ENCODE measurements around the gene SMAD4. TPM values are rescaled to one million over a fixed set of nuclear protein-coding genes. Genes with fewer than 3 reads are reported as not detected.
"Not testable (repeated sequence)": the region's sequence is repeated elsewhere in the genome, so short reads cannot be mapped to it uniquely, and the experiment has no call there.

Gene SMAD4
- total RNA-seq, 1 experiment from 2014 or later, result 172 TPM

DNA sequence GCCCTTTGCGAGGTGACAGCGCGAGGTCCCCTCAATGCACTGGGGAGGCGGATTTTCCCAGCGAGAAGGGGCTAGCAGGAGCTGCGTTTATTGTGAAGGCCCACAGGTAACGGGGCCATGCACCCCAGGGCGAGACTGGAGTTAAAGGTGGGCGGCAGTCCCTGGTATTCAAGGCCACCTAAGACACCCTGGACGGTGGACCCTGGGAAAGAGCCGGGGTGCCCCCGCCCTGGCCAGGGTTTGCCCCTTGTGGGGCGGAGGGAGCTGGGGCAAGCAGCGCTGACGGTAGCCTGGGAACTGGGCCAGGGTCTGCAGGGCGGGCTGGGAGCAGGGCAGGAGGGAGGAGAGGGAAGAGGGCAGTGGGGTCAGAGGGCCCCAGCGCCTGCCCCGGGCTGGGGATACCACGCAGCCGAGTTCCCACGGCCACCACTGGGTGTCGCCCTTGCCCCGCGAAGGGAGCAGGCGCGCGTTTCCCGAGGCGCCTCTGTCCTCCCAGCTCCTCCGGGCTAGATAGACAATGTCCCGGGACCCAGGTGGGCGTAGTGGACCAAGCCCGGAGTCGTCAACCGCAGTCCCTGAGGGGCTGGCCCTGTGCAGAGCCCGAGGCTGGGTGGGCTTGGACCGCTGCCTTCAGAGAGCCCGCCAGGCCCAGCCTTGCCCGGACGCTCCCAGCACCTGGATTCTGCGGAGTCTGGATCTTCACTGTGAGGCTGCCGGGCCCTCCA, 80.2 kb downstream of the SMAD4 start:
- no peak overlapping the region for H3K56ac ChIP-seq (ENCODE audit: insufficient read length, low read depth, low read length)
- no peak overlapping the region; the same call in 1 of the 2 replicates for H3K14ac ChIP-seq (ENCODE audit: insufficient read depth, low read length)
- no peak overlapping the region for H4K8ac ChIP-seq (replicated peaks; ENCODE audit: insufficient read length, low read depth, low read length)
- H3K9me3 ChIP-seq (ENCODE audit: control insufficient read depth, low read depth, low read length), result no peaks in the 10 kb centered on the region
- no peaks in the 10 kb centered on the region for H4K20me1 ChIP-seq (ENCODE audit: control insufficient read depth, insufficient read depth, insufficient read length)
- Mint-ChIP-seq H3K9me3 (peaks cover 22% of the 10 kb centered on the region in 2 experiments), H3K27ac (no peak overlapping the region; a peak in 1 of 7 replicates), H3K4me1 (peaks cover 6 to 7% of the 10 kb centered on the region in 2 experiments; a peak in 3 of 4 replicates), H3K36me3 (ENCODE audit: insufficient read depth in 1 of 3, low read depth in 3 of 3) (peaks cover 8 to 22% (median 15%) of the 10 kb centered on the region in 3 experiments), H3K4me3 (no peak overlapping the region; a peak in 1 of 5 replicates), H3K27me3 (ENCODE audit: low read depth) (peaks cover 5% of the 10 kb centered on the region)
- H2BK5ac ChIP-seq (ENCODE audit: insufficient read length, low read length), result no peak overlapping the region
- no peak overlapping the region for H3K4ac ChIP-seq (ENCODE audit: low read depth, low read length)
- H3K27me3 ChIP-seq (ENCODE audit: insufficient read depth, low read length), result no peaks in the 10 kb centered on the region
- H3K4me1 ChIP-seq (ENCODE audit: insufficient read depth, low read length), result no peaks in the 10 kb centered on the region
- peak; percentile 83 for DNase-seq
- H2AFZ ChIP-seq (ENCODE audit: low read length), result no peak overlapping the region
- H2AK5ac ChIP-seq (ENCODE audit: insufficient read length, low read length), result no peak overlapping the region
- no peak overlapping the region for H3K9ac ChIP-seq (ENCODE audit: extremely low read depth, insufficient read length, low read length)
- no peak overlapping the region for H2BK15ac ChIP-seq (ENCODE audit: low read depth, low read length)
- H3T11ph ChIP-seq (ENCODE audit: low read length), result no peak overlapping the region
- no peak overlapping the region for H4K5ac ChIP-seq (ENCODE audit: insufficient read length, low read depth, low read length)
- no peak overlapping the region for H2BK20ac ChIP-seq (ENCODE audit: low read depth, low read length, poor library complexity, severe bottlenecking)
- no peak overlapping the region for H3K4me2 ChIP-seq (ENCODE audit: insufficient read depth, insufficient read length, low read length)
- no peak overlapping the region for H2BK120ac ChIP-seq (ENCODE audit: low read depth, low read length, poor library complexity, severe bottlenecking)
- no peaks in the 10 kb centered on the region for H3K23me2 ChIP-seq (ENCODE audit: insufficient read length, low read depth, low read length, poor library complexity, severe bottlenecking)
- H3K27ac ChIP-seq (ENCODE audit: insufficient read length, low read depth, low read length), result no peak overlapping the region
- no peak overlapping the region for H2BK12ac ChIP-seq (ENCODE audit: insufficient read length, low read depth, low read length)
- no peak overlapping the region for H3K23ac ChIP-seq (ENCODE audit: insufficient read length, low read depth, low read length)
- WGBS (ENCODE audit: extremely low coverage, insufficient read length, low lambda C conversion rate), result no CpG with 5 or more reads among the region's 42 CpGs
- no peaks in the 10 kb centered on the region for H3K79me2 ChIP-seq (ENCODE audit: insufficient read depth, low read length)
- H3K18ac ChIP-seq (ENCODE audit: insufficient read length, low read depth, low read length), result no peak overlapping the region
- peak; percentile 99 for TF ChIP-seq CTCF (conservative IDR thresholded peaks at IDR 0.05)
- H3K79me1 ChIP-seq (ENCODE audit: insufficient read depth, low read depth, low read length, poor library complexity, severe bottlenecking), result no peaks in the 10 kb centered on the region
- H4K91ac ChIP-seq (ENCODE audit: insufficient read length, low read depth, low read length), result no peak overlapping the region

DNA sequence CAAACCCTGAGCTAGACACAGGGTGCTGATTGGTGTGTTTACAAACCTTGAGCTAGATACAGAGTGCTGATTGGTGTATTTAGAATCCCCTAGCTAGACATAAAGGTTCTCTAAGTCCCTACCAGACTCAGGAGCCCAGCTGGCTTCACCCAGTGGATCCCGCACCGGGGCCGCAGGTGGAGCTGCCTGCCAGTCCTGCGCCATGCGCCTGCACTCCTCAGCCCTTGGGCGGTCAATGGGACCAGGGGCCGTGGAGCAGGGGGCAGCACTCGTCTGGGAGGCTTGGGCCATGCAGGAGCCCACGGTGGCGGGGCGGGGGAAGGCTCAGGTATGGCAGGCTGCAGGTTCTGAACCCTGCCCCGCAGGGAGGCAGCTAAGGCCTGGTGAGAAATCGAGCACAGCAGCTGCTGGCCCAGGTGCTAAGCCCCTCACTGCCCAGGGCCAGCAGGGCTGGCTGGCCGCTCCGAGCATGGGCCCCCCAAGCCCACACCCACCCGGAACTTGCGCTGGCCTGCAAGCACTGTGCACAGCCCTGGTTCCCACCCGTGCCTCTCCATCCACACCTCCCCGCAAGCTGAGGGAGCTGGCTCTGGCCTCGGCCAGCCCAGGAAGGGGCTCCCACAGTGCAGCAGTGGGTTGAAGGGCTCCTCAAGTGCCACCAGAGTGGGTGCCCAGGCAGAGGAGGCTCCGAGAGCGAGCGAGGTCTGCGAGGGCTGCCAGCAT, 81.8 kb downstream of the SMAD4 start:
- not testable (repeated sequence) for H3K27me3 Mint-ChIP-seq (ENCODE audit: low read depth); H3K9ac ChIP-seq (ENCODE audit: extremely low read depth, insufficient read length, low read length); H2BK15ac ChIP-seq (ENCODE audit: low read depth, low read length); H3K27me3 ChIP-seq (ENCODE audit: insufficient read depth, low read length); H3K14ac ChIP-seq (ENCODE audit: insufficient read depth, low read length); H3K56ac ChIP-seq (ENCODE audit: insufficient read length, low read depth, low read length); H2AK5ac ChIP-seq (ENCODE audit: insufficient read length, low read length); H2BK5ac ChIP-seq (ENCODE audit: insufficient read length, low read length); DNase-seq; H4K20me1 ChIP-seq (ENCODE audit: control insufficient read depth, insufficient read depth, insufficient read length); H3K4me3 Mint-ChIP-seq; H3K27ac Mint-ChIP-seq; H3K4me1 Mint-ChIP-seq; H3T11ph ChIP-seq (ENCODE audit: low read length); H3K79me1 ChIP-seq (ENCODE audit: insufficient read depth, low read depth, low read length, poor library complexity, severe bottlenecking); H3K27ac ChIP-seq (ENCODE audit: insufficient read length, low read depth, low read length); H2BK20ac ChIP-seq (ENCODE audit: low read depth, low read length, poor library complexity, severe bottlenecking); H3K4ac ChIP-seq (ENCODE audit: low read depth, low read length); H2BK120ac ChIP-seq (ENCODE audit: low read depth, low read length, poor library complexity, severe bottlenecking); H2AFZ ChIP-seq (ENCODE audit: low read length); H3K23me2 ChIP-seq (ENCODE audit: insufficient read length, low read depth, low read length, poor library complexity, severe bottlenecking); H3K4me2 ChIP-seq (ENCODE audit: insufficient read depth, insufficient read length, low read length); H4K5ac ChIP-seq (ENCODE audit: insufficient read length, low read depth, low read length); H3K9me3 ChIP-seq (ENCODE audit: control insufficient read depth, low read depth, low read length); H3K4me1 ChIP-seq (ENCODE audit: insufficient read depth, low read length); H2BK12ac ChIP-seq (ENCODE audit: insufficient read length, low read depth, low read length); H3K23ac ChIP-seq (ENCODE audit: insufficient read length, low read depth, low read length); H3K18ac ChIP-seq (ENCODE audit: insufficient read length, low read depth, low read length); H4K8ac ChIP-seq (replicated peaks; ENCODE audit: insufficient read length, low read depth, low read length); H4K91ac ChIP-seq (ENCODE audit: insufficient read length, low read depth, low read length); H3K79me2 ChIP-seq (ENCODE audit: insufficient read depth, low read length)
- H3K9me3 Mint-ChIP-seq, result peaks cover 22 to 26% of the 10 kb centered on the region in 2 experiments
- H3K36me3 Mint-ChIP-seq (ENCODE audit: insufficient read depth in 1 of 3, low read depth in 3 of 3), result peaks cover 11 to 22% (median 15%) of the 10 kb centered on the region in 3 experiments
- no CpG with 5 or more reads among the region's 24 CpGs for WGBS (ENCODE audit: extremely low coverage, insufficient read length, low lambda C conversion rate)

Data from H9 (cell line).